Measurements from ENCODE around the gene POLD1.
"Not testable (repeated sequence)": the region's sequence is repeated elsewhere in the genome, so short reads cannot be mapped to it uniquely, and the experiment has no call there.

POLD1 gene

DNA sequence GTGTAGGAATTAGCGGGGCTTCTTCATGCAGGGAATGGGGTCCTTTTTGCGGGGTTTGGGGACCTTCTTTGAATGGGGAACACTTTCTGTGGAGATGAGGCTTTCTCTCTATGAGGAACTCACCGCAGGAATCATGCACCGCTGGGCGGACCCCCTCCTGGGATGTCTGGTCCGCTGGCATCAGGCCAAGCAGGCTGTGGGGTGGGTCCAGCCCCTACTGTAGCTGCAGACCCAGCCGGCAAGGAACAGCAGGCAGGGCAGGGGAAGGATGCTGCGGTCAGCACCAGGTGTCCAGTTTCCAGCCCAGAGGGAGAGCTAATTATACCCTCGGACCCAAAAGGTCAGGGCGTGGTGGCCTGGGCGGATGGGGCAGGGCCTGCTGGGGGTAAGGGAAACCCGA lies 50.4 kb downstream of the POLD1 start:
- H3K4me3 ChIP-seq (ENCODE audit: low read length) = no peak overlapping the region
- no peak for DNase-seq (ENCODE audit: low read depth)
- no peak for TF ChIP-seq CTCF (IDR thresholded peaks at IDR 0.05; ENCODE audit: insufficient read depth, low read depth, low read length, missing control alignments)

DNA sequence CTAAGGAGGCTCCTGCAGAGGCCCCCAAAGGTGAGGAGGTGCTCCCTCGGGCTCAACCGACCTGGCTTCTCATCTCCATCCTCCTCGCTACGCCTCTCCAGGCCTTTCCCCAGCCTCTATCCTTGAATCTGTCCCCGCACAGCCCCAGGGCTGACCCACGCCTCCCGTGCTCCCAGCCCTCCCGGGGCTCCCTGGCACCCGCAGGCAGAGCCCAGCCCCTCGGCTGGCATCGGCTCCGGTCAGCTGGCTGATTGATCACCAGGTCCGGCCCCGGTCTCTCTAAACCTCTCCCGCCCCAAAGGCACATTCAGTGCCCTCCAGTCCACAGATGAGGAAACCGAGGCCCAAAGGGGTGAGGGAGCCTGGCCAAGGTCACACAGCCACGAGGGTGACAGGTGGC lies 51.1 kb downstream of the POLD1 start:
- H3K4me3 ChIP-seq (ENCODE audit: low read length) = no peak overlapping the region
- no peak for DNase-seq (ENCODE audit: low read depth)
- no peak for TF ChIP-seq CTCF (IDR thresholded peaks at IDR 0.05; ENCODE audit: insufficient read depth, low read depth, low read length, missing control alignments)

GRCh38 chr19:50435627-50436026 lies 51.5 kb downstream of the POLD1 start:
- no peak overlapping the region for H3K4me3 ChIP-seq (ENCODE audit: low read length)
- no peak for DNase-seq (ENCODE audit: low read depth)
- no peak for TF ChIP-seq CTCF (IDR thresholded peaks at IDR 0.05; ENCODE audit: insufficient read depth, low read depth, low read length, missing control alignments)

DNA sequence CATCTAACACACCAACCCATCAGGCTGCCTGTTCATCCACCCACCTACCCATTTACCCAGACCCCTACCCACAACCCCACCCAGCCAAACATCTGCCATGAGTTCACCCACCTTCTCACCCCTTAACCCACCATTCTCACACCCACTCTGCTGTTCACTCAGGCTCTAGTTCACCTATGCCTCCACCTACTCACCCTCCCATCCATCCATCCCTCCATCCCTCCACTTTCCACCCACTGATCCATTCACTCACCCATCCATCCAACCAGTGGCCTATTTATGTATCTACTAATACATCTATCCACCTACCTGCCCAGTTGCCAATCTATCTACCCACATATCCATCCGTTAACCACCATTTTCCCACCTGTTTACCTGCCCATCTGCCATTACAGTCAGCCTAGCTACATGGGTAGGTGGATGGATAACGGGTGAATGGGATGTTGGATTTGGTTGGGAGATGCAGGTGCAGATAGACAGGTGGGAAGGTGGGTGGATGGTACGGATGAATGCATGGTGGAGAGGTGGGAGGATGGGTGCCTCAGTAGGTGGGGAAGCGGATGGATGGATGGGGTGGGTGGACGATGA lies 53.8 kb downstream of the POLD1 start:
- no peak for TF ChIP-seq CTCF (IDR thresholded peaks at IDR 0.05; ENCODE audit: insufficient read depth, low read depth, low read length, missing control alignments)
- DNase-seq (ENCODE audit: low read depth) = no peak
- H3K4me3 ChIP-seq (ENCODE audit: low read length) = no peak overlapping the region

- DNase-seq (ENCODE audit: low read depth); H3K4me3 ChIP-seq (ENCODE audit: low read length): not testable (repeated sequence)
These were observed 55.0 kb downstream of the POLD1 start for GRCh38 chr19:50439130-50439529.

- TF ChIP-seq CTCF (IDR thresholded peaks at IDR 0.05; ENCODE audit: insufficient read depth, low read depth, low read length, missing control alignments) = no peak
- H3K4me3 ChIP-seq (ENCODE audit: low read length) = no peak overlapping the region
- DNase-seq (ENCODE audit: low read depth) = no peak
These were observed 59.9 kb downstream of the POLD1 start for GRCh38 chr19:50444059-50444458.

- no peak for DNase-seq (ENCODE audit: low read depth)
- no peak for TF ChIP-seq CTCF (IDR thresholded peaks at IDR 0.05; ENCODE audit: insufficient read depth, low read depth, low read length, missing control alignments)
- no peak overlapping the region for H3K4me3 ChIP-seq (ENCODE audit: low read length)
These were observed 62.9 kb downstream of the POLD1 start for GRCh38 chr19:50447053-50447452.

Measured in epithelial cell of esophagus (primary cell).